Pancreas (tissue), 10 donors: ENCODE data around the gene PADI4. TPM values are rescaled to one million over a fixed set of nuclear protein-coding genes. Genes with fewer than 3 reads are reported as not detected.

Experiments
- ATAC-seq, 4 donors: fragments of 200-7000 bp; cut with Tn5 transposase; one replicate each; pipeline versions ENCODE4 v1.8.0 to v1.9.1; 2020; ENCODE audit warnings: mild to moderate bottlenecking in 4 of 4, moderate library complexity in 4 of 4
- DNase-seq, 6 donors: peaks; one replicate each; pipeline ENCODE4 v3.0.0-alpha.2; 2020
- FAIRE-seq: peaks from 2 replicates; lab custom pipeline; 2012; peaks lifted over from hg19 to GRCh38; lab: Jason Lieb, UNC
- H3K27ac ChIP-seq, 4 donors: fragments of 200-600 bp; sonication (generic); 1 replicate in 3 of 4; 2 replicates in 1 of 4; pipeline versions ENCODE4 v1.5.0 to v1.8.0; 2020
- H3K27me3 ChIP-seq, 4 donors: fragments of 200-600 bp; one replicate each; pipeline ENCODE4 v1.8.0; 2021
- H3K36me3 ChIP-seq, 3 donors: fragments of 200-600 bp; sonication (generic) in 1 of 3; one replicate each; pipeline versions ENCODE4 v1.5.0 to v1.8.0; 2020 to 2021
- H3K4me1 ChIP-seq, 3 donors: fragments of 200-600 bp; one replicate each; pipeline ENCODE4 v1.8.0; 2021
- H3K4me3 ChIP-seq, 4 donors: fragments of 200-600 bp; sonication (generic) in 2 of 4; one replicate each; pipeline versions ENCODE4 v1.5.0 to v1.8.0; 2020 to 2021
- H3K9me3 ChIP-seq, 4 donors: fragments of 200-600 bp; one replicate each; pipeline ENCODE4 v1.8.0; 2021
- WGBS, 2 donors: extraction: QIAGEN DNeasy Blood & Tissue Kit; methylation state at CpG; one replicate each; pipeline ENCODE4 v1.1.7; 2013; 5-methylcytosine and 5-hydroxymethylcytosine counted together
- intact Hi-C, 3 donors: fragments of 100-400 bp; cut with DNase I; formaldehyde crosslinking; loops; one replicate each; pipeline versions ENCODE4 v1.11.1 to v1.14.2; 2022
- polyA plus RNA-seq, 2 donors: library from polyadenylated mRNA; stranded (reverse); fragments of 200-250 nt; gene quantifications; one replicate each; pipeline ENCODE4 v1.2.3, GENCODE V29; 2013
- total RNA-seq, 6 donors: library from RNA; stranded (reverse); fragmentation: NEBNext Ultra II Directional in 4 of 6; extraction: Animal tissue kit (Norgen Biotek cat#: 25700) in 4 of 6; gene quantifications; one replicate each; pipeline versions ENCODE4 v1.2.1 to v1.2.4, GENCODE V29; 2021 to 2023
- TF ChIP-seq, protein P1 (sequence below), 4 donors: fragments of 200-600 bp; sonication (generic) in 3 of 4; IDR thresholded peaks; one replicate each; pipeline versions ENCODE4 v1.5.0 to v1.8.0; 2021; ENCODE audit warnings: antibody characterized with exemption in 4 of 4
- donor health status: healthy with polysubstance abuse.
- donor health status: DM: no; HTN: no; CAD: no; lungs with moderate emphysema.
- donor health status: DM: no; HTN: no; CAD: no.
- donor health status: control.
- donor health status: control.
- donor health status: Bipolar disorder and iron deficiency.
- donor health status: DM: yes; HTN: yes; CAD: no.
- donor health status: DM: no; HTN: no; CAD: no.
- donor health status: DM: no; HTN: no; CAD: no.
- donor health status: DM: yes; HTN: yes; CAD: no.

The PADI4 gene
- total and polyA plus RNA-seq, 8 donors, result 0.06 to 0.83 (median 0.43) TPM; not detected in 4

GRCh38 chr1:17314491-17314971 is 6.5 kb downstream of the PADI4 start:
- no peaks in the 10 kb centered on the region for H3K27me3 ChIP-seq
- FAIRE-seq (no peak), DNase-seq (no peak), ATAC-seq (no peak)
- no peak overlapping the region for H3K4me3 ChIP-seq
- TF ChIP-seq, protein P1, sequence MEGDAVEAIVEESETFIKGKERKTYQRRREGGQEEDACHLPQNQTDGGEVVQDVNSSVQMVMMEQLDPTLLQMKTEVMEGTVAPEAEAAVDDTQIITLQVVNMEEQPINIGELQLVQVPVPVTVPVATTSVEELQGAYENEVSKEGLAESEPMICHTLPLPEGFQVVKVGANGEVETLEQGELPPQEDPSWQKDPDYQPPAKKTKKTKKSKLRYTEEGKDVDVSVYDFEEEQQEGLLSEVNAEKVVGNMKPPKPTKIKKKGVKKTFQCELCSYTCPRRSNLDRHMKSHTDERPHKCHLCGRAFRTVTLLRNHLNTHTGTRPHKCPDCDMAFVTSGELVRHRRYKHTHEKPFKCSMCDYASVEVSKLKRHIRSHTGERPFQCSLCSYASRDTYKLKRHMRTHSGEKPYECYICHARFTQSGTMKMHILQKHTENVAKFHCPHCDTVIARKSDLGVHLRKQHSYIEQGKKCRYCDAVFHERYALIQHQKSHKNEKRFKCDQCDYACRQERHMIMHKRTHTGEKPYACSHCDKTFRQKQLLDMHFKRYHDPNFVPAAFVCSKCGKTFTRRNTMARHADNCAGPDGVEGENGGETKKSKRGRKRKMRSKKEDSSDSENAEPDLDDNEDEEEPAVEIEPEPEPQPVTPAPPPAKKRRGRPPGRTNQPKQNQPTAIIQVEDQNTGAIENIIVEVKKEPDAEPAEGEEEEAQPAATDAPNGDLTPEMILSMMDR (IDR thresholded peaks at IDR 0.05), result no peak
- 38 to 48% methylated on average over 8 to 9 of the region's 9 CpGs for WGBS, 2 donors
- H3K9me3 ChIP-seq, result no peaks in the 10 kb centered on the region
- no peak overlapping the region for H3K27ac ChIP-seq
- H3K36me3 ChIP-seq, result no peaks in the 10 kb centered on the region
- no peaks in the 10 kb centered on the region for H3K4me1 ChIP-seq
- intact Hi-C loops, result no loop called here

GRCh38 chr1:17315542-17316130 is 7.6 kb downstream of the PADI4 start:
- Histone ChIP-seq H3K27me3 (no peaks in the 10 kb centered on the region), H3K36me3 (no peaks in the 10 kb centered on the region), H3K4me3 (no peak overlapping the region), H3K4me1 (no peaks in the 10 kb centered on the region), H3K27ac (no peak overlapping the region), H3K9me3 (no peaks in the 10 kb centered on the region)
- TF ChIP-seq, protein P1 (IDR thresholded peaks at IDR 0.05), result no peak
- intact Hi-C loops, result no loop called here
- no peak for ATAC-seq
- DNase-seq, result no peak
- no peak for FAIRE-seq
- WGBS, 2 donors, result 65 to 68% methylated on average over 7 of the region's 7 CpGs

- TF ChIP-seq, protein P1 (IDR thresholded peaks at IDR 0.05), result no peak
- WGBS, 2 donors, result 74 to 83% methylated on average over 9 of the region's 9 CpGs
Measured at GRCh38 chr1:17316704-17317103, 8.7 kb downstream of the PADI4 start.

GRCh38 chr1:17318262-17318661 is 10.3 kb downstream of the PADI4 start:
- Histone ChIP-seq H3K27ac (no peak overlapping the region), H3K27me3 (no peaks in the 10 kb centered on the region), H3K36me3 (no peaks in the 10 kb centered on the region), H3K9me3 (no peaks in the 10 kb centered on the region), H3K4me3 (no peak overlapping the region), H3K4me1 (no peaks in the 10 kb centered on the region)
- TF ChIP-seq, protein P1 (IDR thresholded peaks at IDR 0.05), result no peak
- DNase-seq, result no peak
- no peak for ATAC-seq
- WGBS, 2 donors, result 27% methylated on average over 6 of the region's 6 CpGs
- intact Hi-C loops, result no loop called here
- FAIRE-seq, result no peak

More at GRCh38 chr1:17316704-17317103, 8.7 kb downstream of the PADI4 start:
- Histone ChIP-seq H3K4me3 (no peak overlapping the region), H3K27ac (no peak overlapping the region), H3K27me3 (no peaks in the 10 kb centered on the region), H3K4me1 (no peaks in the 10 kb centered on the region), H3K36me3 (no peaks in the 10 kb centered on the region), H3K9me3 (no peaks in the 10 kb centered on the region)
- no peak for FAIRE-seq
- no peak for DNase-seq
- intact Hi-C loops, result no loop called here
- no peak for ATAC-seq
